NOMO-1 treated with DMSO at 0.1 percent for 48 hours (cell line): ENCODE measurements around the gene PSME3IP1.
A peak's percentile ranks its signal among the peaks of the same experiment; 100 is the strongest.
"Not testable (repeated sequence)": the region's sequence is repeated elsewhere in the genome, so short reads cannot be mapped to it uniquely, and the experiment has no call there.

Source experiments
- DNase-seq: peaks from one replicate; lab custom pipeline; 2025; ENCODE audit not compliant: unreplicated experiment; lab: John Stamatoyannopoulos, UW

The PSME3IP1 gene, protein sequence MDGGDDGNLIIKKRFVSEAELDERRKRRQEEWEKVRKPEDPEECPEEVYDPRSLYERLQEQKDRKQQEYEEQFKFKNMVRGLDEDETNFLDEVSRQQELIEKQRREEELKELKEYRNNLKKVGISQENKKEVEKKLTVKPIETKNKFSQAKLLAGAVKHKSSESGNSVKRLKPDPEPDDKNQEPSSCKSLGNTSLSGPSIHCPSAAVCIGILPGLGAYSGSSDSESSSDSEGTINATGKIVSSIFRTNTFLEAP

DNA sequence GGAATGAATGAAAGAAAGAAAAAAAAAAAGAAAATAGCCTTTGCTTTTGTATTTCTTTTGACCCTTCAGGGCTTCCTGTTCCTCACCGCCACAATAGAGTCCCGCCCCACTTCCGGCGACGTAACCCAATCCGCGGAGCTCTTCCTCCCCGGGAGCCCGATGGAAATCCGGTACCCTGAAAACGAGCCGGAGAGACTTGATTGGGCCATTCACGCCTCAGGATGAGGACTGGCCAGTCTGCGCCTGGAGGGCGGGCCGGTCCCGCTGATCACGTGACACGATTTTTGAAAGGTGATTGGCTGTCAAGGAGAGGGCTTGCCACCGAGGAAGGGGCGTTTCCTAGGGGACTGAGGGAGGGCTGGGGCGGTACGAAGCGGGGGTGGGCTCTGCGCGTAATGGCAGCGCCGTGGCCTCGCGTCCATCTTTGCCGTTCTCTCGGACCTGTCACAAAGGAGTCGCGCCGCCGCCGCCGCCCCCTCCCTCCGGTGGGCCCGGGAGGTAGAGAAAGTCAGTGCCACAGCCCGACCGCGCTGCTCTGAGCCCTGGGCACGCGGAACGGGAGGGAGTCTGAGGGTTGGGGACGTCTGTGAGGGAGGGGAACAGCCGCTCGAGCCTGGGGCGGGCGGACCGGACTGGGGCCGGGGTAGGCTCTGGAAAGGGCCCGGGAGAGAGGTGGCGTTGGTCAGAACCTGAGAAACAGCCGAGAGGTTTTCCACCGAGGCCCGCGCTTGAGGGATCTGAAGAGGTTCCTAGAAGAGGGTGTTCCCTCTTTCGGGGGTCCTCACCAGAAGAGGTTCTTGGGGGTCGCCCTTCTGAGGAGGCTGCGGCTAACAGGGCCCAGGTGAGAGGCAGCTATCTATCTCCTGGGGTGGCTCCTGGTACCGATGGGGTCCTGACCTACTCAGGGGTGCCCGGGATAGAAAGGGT, at the start of gene PSME3IP1, which contains the start of gene RSPRY1:
Gene PSME3IP1 (minus strand): TSS at position 95 of the 927 bp plus-strand sequence. CDS start 12,185 bp downstream, outside the sequence.
Gene RSPRY1 (plus strand): TSS at position 385 of the 927 bp plus-strand sequence. CDS start 18,330 bp downstream, outside the sequence.
- DNase-seq = peak; percentile 99

DNA sequence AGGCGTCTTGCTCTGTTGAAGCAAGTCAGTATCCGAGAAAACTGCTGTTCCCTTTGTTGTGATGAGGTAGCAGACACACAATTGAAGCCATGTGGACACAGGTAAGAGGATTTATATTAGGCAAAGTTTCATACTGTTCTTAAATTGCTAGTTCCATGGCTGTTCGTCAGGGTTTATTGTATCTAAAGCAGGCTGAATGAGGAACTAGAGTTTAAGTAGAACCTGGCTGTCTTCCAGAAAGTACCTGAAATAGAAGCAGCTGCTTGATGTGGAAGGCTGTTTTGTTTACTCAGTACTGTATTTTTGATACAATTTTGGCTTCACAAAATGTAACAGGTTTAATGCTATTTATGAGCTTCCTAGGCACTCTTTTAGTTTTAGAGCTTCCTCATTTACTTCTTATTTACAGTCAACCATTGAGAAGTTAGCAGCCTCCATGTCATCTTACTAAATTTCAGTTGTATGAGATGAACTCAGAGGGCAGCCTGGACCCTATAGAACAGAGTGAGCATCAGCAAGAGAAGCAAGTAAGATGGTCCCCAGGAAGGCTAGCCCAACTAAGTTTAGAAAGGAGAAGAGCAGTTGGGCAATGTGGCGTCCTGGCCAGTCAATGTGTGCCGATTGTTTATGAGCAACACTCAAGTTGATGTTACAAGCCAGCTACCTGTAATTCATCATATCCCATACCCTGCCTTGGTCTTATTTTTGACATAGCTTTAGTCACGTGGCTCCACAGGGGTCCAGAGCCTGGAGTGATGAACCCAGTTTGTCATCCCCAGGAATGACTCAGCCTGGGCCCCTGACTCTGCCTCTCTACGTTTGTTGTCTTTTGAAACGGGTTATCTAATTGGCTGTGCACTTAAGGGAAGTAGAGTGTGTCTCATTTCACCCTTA, 49.5 kb upstream of the PSME3IP1 start:
- DNase-seq = peak; percentile 69

DNA sequence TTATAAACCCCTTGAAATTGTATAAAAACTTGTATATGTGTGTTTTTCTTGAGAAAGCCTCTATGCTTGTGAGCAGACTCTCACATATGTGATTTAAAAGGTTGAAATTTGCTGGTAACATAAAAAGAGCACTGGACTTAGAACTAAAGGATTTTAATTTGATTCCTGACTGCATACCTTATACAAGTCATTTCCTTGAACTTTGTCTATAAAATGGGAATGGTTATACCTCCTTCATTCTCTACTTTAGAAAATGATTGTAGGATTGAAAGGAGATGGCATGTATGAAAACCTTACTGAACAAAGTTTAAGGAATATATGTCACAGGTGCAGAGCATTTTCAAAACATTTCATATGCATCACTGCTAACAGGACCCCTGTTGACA, 48.9 kb upstream of the PSME3IP1 start:
- no peak for DNase-seq

DNA sequence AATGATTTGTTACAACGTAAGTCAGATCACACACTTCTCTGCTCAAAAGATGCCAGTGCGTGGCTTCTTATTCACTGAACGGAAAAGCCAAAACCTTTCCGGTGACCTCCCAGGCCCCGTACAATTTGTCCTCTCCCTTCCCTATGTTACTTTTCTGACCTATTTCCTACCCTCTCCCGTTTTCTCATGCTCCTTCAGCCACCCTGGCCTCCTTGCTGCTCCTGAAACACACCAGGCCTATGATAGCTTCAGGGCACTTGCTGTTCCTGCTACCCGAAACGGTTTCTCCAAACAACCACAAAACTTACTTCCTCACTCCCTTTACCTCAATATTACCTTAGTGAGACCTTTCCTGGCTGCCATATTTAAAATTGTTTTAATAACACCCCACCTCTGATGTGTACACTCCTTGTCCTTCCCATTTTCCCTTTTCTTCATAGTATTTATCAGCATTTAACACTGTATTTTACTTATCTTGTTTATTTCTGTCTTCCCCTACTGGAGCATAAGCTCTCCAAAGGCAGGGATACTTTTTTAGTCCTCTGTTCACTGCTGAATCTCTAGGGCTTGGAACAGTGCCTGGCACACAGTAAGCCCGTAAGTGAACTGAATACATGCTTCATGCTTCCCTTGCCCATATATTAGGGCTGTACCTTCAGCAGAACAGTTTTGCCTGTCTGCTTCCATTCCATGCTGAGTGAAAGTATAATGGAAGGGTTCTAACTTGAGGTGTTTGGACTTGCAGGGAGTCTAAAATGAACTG, 48.3 kb upstream of the PSME3IP1 start:
- DNase-seq = no peak

DNA sequence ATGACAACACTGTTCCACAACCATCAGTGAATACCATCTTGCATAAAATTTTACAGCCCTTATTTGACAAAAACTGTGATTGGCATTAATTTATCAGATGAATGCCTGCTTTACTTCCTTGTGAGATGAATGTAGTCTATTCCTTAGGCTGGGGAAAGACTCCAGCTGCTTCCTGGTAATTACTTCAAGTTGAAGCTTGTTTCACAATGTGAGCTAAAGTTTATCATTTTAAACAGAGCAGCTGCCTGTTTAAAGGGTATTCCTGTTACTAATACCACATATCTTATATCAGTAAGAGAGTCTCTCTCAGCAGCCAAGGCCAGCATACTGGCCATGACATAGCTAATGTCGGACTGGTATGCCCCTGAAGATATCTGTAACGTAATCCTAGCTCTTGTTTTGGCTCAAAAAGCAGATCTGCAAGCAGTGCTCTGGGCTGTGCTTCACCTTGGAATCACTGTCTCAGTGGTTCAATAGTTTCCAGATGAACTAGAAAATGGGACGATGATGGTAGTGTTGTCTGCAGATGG, 46.0 kb upstream of the PSME3IP1 start:
- DNase-seq = no peak

DNA sequence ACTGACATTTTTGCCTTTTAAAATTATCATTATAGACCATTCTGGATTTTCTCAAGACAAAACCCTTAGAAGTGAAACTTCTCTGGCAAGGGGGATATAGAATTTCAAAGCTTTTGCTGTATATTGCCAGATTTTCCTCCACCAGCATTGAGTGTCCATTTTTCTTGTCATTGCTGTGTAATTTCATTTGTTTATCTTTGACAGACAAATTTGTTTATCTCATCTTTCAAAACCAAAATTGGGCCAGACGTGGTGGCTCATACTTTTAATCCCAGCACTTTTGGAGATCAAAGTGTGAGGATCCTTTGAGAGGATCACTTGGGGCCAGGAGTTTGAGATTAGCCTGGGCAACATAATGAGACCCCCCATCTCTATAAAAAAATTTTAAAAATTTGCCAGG, 43.2 kb upstream of the PSME3IP1 start:
- no peak for DNase-seq

DNA sequence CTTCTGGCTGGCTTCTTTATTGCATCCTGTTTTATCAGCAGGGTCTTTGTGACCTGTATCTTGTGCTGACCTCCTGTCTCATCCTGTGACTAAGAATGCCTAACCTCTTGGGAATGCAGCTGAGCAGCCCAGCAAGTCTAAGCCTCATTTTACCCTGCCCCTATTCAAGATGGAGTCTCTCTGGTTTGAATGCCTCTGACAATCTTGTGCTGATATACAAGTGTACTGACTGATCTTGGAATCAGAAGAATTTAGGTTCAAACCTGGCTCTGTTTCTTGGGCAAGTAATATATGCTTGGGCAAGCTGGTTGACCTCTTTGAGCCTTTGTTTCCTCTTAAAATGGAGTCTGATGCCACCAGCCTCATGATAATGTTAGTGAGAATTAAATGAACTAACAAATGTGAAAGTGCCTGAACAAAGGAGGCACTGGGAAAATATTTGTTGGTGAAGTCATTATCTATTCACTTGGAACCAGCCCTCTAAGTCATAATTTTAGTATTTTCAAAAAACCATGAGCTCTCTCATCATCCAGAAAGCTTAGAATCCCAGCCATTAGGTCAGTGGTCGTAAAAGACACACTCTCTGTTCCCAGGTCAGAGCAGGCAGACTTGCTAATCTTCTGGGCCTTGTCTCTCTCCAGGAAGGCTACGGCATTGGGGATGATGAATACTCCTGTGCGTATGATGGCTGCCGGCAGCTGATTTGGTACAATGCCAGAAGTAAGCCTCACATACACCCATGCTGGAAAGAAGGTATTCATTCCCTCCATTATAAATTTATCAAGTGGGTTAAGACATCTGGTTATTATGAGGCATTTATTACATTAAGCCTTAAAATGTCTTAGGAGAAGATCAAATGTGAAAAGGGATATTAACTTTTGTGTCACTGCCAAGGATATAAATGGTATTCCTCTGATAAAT, 41.1 kb upstream of the PSME3IP1 start:
- no peak for DNase-seq

DNA sequence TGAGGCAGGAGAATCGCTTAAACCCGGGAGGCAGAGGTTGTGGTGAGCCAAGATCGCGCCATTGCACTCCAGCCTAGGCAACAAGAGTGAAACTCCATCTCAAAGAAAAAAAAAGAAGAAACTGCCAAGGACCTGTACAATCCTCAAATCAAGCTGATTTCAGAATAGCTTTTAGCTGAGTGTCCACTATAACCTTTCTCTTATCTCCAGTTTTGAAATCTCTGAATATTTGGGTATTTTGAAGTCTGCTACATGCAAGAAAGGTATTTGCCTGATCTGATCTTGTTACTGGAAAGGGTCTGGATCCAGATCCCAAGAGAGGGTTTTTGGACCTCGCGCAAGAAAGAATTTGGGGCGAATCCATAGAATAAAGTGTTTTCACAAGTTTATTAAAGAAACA, 40.1 kb upstream of the PSME3IP1 start:
- DNase-seq = no peak

DNA sequence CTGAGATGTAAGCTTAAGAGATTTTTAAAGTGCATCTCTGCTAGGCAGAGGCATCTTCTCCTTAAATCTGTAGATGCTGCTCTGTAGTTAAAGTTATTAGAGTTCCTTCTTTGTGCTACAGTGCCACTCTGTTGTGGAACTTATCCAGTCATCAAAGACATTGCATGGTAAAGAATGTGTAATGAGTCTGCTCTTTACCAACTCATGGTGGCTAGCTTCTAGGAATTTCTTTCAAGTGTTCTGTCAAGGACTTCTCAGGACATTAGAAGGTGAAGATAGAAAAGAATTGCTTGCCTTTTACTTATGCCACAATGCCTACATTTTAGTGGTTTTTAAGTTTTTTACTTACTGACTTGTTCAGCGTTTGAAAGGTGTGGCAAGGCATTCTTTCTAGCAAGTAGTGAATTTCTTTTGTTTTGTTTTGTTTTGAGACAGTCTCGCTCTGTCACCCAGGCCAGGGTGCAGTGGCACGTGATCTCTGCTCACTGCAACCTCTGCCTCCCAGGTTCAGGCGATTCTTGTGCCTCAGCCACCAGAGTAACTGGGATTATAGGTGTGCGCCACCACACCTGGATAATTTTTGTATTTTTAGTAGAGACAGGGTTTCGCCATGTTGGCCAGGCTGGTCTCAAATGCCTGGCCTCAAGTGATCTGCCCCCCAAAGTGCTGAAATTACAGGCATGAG, 39.0 kb upstream of the PSME3IP1 start:
- no peak for DNase-seq

DNA sequence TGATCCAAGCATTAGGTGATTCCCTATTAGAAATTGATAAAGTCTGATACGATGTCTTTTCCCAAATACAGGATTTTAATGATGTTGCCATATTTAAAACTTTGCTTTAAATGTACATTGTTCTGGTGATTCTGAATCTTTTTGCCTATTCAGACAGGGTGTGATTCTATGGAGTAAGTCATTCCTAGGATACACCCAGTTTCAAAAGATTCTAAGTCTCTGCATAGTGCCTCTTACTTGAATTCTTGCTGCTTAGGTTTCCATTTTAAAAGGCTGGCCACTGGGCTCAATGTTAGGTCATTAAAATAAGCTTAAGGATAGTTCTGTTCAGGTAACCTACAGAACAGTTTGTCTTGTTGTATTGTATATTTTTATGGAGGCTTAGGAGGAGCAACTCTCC, 37.2 kb upstream of the PSME3IP1 start:
- no peak for DNase-seq

DNA sequence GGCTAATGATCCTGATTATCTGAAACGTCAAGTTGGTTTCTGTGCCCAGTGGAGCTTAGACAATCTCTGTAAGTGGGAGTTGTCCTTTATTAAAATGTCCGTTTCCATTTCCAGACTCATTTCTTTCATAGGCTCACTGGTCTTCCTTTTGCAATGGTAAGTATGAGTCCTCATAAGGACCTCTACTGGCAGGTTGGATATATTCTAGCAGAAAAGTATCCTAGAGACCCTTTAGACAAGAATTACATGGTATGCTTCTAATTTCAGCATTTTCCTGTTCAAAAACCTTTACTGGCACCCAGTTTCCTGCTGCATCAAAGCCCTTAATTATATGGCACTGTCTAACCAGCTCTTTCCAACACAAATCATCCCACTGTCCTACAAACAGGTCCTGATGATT, 31.1 kb upstream of the PSME3IP1 start:
- no peak for DNase-seq

DNA sequence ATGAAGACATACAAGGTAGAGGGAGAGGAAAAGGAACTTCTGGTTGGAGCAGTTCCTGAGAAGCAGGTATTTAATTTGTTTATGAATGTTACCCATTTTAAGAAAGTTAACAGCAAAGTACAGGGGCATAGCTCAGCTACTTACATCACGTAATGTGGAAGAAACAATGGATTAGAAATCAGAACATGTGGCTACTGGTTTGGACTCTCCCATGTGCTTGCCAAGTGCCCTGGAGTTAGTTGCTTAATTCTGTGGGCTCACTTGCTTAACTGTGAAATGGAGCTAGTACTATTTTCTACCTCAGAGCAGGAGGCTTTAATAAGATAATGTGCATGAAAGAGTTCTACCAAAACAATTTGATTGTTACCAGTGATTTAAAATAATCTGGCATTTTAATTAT, 27.6 kb upstream of the PSME3IP1 start:
- DNase-seq = no peak

DNA sequence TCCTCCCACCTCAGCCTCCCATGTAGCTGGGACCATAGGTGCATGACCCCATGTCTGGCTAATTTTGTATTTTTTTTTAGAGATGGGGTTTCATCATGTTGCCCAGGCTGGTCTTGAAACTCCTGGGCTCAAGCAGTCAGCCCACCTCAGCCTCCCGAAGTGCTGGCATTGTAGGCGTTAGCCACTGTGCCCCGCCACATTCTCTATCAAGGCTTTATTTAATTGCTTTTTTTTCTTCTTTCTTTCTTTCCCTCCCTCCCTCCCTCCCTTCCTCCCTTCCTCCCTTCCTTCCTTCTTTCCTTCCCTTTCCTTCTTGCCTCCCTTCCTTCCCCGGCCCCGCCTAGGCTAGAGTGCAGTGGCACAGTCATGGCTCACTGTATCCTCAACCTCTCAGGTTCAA, 23.9 kb upstream of the PSME3IP1 start:
- no peak for DNase-seq

DNA sequence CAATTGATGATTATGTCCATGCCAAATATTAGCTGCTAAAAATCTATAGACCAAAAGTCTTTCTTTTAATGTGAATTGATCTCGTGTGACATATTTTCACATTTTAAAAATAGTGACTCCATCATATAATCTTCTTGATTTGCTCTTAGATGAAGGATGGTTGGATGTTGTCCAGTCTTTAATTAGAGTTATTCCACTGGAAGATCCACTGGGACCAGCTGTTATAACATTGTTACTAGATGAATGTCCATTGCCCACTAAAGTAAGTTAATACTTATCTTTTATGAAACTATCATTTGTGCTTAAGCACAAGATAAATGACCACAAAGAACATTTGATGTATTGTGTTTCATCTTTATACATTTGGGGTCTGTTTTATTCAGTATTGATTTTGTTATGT, 23.1 kb upstream of the PSME3IP1 start:
- DNase-seq = no peak

DNA sequence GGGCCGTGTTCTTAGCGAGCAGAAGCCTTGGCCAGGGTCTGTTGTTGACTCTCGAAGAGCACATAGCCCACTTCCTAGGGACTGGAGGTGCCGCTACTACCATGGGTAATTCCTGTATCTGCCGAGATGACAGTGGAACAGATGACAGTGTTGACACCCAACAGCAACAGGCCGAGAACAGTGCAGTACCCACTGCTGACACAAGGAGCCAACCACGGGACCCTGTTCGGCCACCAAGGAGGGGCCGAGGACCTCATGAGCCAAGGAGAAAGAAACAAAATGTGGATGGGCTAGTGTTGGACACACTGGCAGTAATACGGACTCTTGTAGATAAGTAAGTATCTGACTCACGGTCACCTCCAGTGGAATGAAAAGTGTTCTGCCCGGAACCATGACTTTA, 18.8 kb upstream of the PSME3IP1 start:
- DNase-seq = no peak

DNA sequence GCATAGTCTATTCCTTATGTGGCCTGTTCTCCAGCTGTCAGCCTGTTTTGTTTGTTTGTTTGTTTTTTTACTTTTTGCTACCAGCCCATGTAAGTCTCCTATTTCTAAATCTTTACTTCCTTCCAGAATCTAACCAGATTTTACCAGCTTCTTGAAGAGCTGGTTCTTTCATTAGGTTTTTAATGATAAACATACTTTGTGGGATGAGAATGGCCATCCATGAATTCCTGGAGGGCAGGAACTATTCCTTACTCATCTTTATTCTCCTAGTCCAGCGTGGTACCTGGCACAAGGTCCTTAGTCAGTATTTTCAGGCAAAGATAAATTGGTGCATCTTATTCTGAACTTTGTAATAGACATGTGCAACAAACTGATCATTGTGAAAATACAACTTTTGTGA, 17.6 kb upstream of the PSME3IP1 start:
- no peak for DNase-seq

DNA sequence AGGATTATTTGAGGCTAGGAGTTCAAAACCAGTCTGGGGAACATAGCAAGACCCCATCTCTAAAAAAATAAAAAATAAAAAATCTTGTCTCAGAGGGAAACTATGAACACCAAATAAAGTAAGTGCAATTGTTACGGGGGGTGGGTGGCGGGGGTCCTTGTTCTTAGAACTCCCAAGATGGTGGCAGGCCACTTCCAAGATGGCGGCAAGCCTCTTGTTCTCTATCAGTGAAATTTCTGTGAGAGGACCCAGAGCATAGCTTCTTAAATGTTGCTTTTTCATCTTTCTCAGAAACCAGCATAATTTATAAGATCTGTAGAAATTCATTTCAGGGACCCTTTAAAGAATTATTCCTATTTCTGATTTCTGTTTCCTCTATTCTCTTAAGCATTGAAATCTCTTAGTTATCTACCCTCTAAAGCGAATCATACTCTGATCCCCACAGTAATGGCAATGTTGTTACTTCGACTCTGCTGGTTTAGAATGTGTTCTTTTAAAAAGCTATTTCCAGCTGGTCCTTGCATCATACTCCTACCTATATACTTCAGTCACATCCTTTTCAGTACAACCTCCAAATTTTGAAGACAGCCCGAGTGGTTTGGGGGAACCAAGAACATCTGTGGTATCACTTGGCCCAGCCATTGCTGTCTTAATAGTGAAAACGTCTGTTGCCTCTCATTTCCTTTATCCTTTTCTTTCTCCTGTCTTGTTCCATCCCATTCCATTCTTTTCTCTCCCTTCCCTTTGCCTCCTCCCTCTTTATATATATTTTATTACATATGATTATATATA, 16.5 kb upstream of the PSME3IP1 start:
- DNase-seq = no peak

DNA sequence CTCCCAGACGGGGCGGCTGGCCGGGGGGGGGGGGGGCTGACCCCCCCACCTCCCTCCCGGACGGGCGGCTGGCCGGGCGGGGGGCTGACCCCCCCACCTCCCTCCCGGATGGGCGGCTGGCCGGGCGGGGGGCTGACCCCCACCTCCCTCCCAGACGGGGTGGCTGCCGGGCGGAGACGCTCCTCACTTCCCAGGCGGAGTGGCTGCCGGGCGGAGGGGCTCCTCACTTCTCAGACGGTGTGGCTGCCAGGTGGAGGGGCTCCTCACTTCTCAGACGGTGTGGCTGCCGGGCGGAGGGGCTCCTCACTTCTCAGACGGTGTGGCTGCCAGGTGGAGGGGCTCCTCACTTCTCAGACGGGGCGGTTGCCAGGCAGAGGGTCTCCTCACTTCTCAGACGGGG, 15.1 kb upstream of the PSME3IP1 start:
- DNase-seq = not testable (repeated sequence)
